Mucosa of descending colon (tissue), 3 donors: Measurements from ENCODE around the gene ADGRA3. TPM values are rescaled to one million over a fixed set of nuclear protein-coding genes. Genes with fewer than 3 reads are reported as not detected.
A peak's percentile ranks its signal among the peaks of the same experiment; 100 is the strongest.

Experiments
- ATAC-seq: fragments of 200-7000 bp; cut with Tn5 transposase; one replicate; pipeline ENCODE4 v1.9.1; 2020; ENCODE audit warnings: mild to moderate bottlenecking, moderate library complexity
- DNase-seq, 3 donors: peaks; one replicate each; pipeline ENCODE4 v3.0.0-alpha.2; 2020
- H3K36me3 ChIP-seq: fragments of 200-600 bp; one replicate; pipeline ENCODE4 v1.8.0; 2021; ENCODE audit warnings: low read depth, mild to moderate bottlenecking
- H3K4me1 ChIP-seq: fragments of 200-600 bp; one replicate; pipeline ENCODE4 v1.8.0; 2021; ENCODE audit warnings: low read depth, mild to moderate bottlenecking
- H3K4me3 ChIP-seq: fragments of 200-600 bp; one replicate; pipeline ENCODE4 v1.8.0; 2021; ENCODE audit warnings: mild to moderate bottlenecking
- H3K9me3 ChIP-seq: fragments of 200-600 bp; one replicate; pipeline ENCODE4 v1.8.0; 2021; ENCODE audit warnings: mild to moderate bottlenecking
- CTCF ChIP-seq: fragments of 200-600 bp; IDR thresholded peaks from one replicate; pipeline ENCODE4 v1.8.0; 2022; ENCODE audit warnings: antibody characterized with exemption, mild to moderate bottlenecking
- intact Hi-C, 2 donors: fragments of 100-400 bp; cut with DNase I in 1 of 2; cut with micrococcal nuclease in 1 of 2; formaldehyde crosslinking; loops; one replicate each; pipeline versions ENCODE4 v1.11.0 to v1.11.1; 2022; cut with DNase I, micrococcal nuclease
- total RNA-seq, 3 donors: library from RNA; stranded (reverse); fragmentation: NEBNext Ultra II Directional in 2 of 3; extraction: Animal tissue kit (Norgen Biotek cat#: 25700) in 2 of 3; gene quantifications; one replicate each; pipeline versions ENCODE4 v1.2.1 to v1.2.4, GENCODE V29; 2021 to 2023
- donor health status: DM: no; HTN: no; CAD: no; lungs with moderate emphysema.
- donor health status: DM: no; HTN: no; CAD: no.
- donor health status: DM: no; HTN: yes; CAD: no.

Gene ADGRA3
- total RNA-seq, 3 donors from 2014 or later = 47.0 to 104 (median 73.6) TPM

- H3K9me3 ChIP-seq = no peaks in the 10 kb centered on the region
- H3K4me3 ChIP-seq = no peak overlapping the region
- no peaks in the 10 kb centered on the region for H3K36me3 ChIP-seq
- H3K4me1 ChIP-seq = peaks cover 3% of the 10 kb centered on the region
- ATAC-seq (no peak), DNase-seq (no peak)
- intact Hi-C loops = no loop called here
- TF ChIP-seq CTCF = no peak
Measured at GRCh38 chr4:22522206-22522605, 6.3 kb upstream of the ADGRA3 start.

GRCh38 chr4:22521240-22521639 is 5.4 kb upstream of the ADGRA3 start:
- no peak for TF ChIP-seq CTCF
- intact Hi-C loops = no loop called here
- H3K4me3 ChIP-seq = no peak overlapping the region
- no peaks in the 10 kb centered on the region for H3K9me3 ChIP-seq
- no peaks in the 10 kb centered on the region for H3K36me3 ChIP-seq
- DNase-seq (no peak), ATAC-seq (no peak)
- H3K4me1 ChIP-seq = peaks cover 3% of the 10 kb centered on the region

GRCh38 chr4:22515145-22515887 is 550 bp downstream of the ADGRA3 start:
- no peaks in the 10 kb centered on the region for H3K36me3 ChIP-seq
- H3K4me1 ChIP-seq = peaks cover 10% of the 10 kb centered on the region
- ATAC-seq (peak; percentile 68), DNase-seq (peak; percentile 71 to 81 (median 79))
- H3K4me3 ChIP-seq = peak overlapping the region; percentile 32
- intact Hi-C loops = no loop called here
- TF ChIP-seq CTCF = no peak
- H3K9me3 ChIP-seq = no peaks in the 10 kb centered on the region

- intact Hi-C loops = no loop called here
Measured at GRCh38 chr4:22514481-22514880, 1.4 kb downstream of the ADGRA3 start.

GRCh38 chr4:22514001-22514400 is 1.9 kb downstream of the ADGRA3 start:
- H3K9me3 ChIP-seq = no peaks in the 10 kb centered on the region
- ATAC-seq = no peak
- H3K4me3 ChIP-seq = no peak overlapping the region
- H3K4me1 ChIP-seq = peaks cover 8% of the 10 kb centered on the region
- intact Hi-C loops = no loop called here
- no peaks in the 10 kb centered on the region for H3K36me3 ChIP-seq
- no peak for DNase-seq
- no peak for TF ChIP-seq CTCF

More at GRCh38 chr4:22514481-22514880, 1.4 kb downstream of the ADGRA3 start:
- no peak overlapping the region for H3K4me3 ChIP-seq
- ATAC-seq (no peak), DNase-seq (no peak)
- no peaks in the 10 kb centered on the region for H3K36me3 ChIP-seq
- H3K9me3 ChIP-seq = no peaks in the 10 kb centered on the region
- TF ChIP-seq CTCF = no peak
- H3K4me1 ChIP-seq = peaks cover 8% of the 10 kb centered on the region
